HTERT RPE-1 (cell line): ENCODE measurements around the gene IGFL3.
"Not testable (repeated sequence)": the region's sequence is repeated elsewhere in the genome, so short reads cannot be mapped to it uniquely, and the experiment has no call there.

Experiments used
- in situ Hi-C: fragments of 300-500 bp; cut with MboI; formaldehyde crosslinking; loops from 4 replicates; pipeline ENCODE4 v1.14.3; 2020; ENCODE audit warnings: low sequenced_read_pairs

The IGFL3 gene

GRCh38 chr19:46126086-46126580 lies 1.6 kb upstream of the IGFL3 start:
- in situ Hi-C loops, result no loop called here

- in situ Hi-C loops, result no loop called here
These were observed 959 bp upstream of the IGFL3 start for GRCh38 chr19:46125447-46125846.

- in situ Hi-C loops, result no loop called here
These were observed 6.4 kb downstream of the IGFL3 start for GRCh38 chr19:46118136-46118535.

GRCh38 chr19:46116121-46116520 lies 8.4 kb downstream of the IGFL3 start:
- in situ Hi-C loops, result no loop called here

- in situ Hi-C loops, result no loop called here
These were observed 8.9 kb downstream of the IGFL3 start for GRCh38 chr19:46115396-46116106.

GRCh38 chr19:46113726-46114125 lies 10.8 kb downstream of the IGFL3 start:
- in situ Hi-C loops, result no loop called here

- in situ Hi-C loops, result no loop called here
These were observed 12.0 kb downstream of the IGFL3 start for GRCh38 chr19:46112527-46112926.

- in situ Hi-C loops, result no loop called here
These were observed 13.1 kb downstream of the IGFL3 start for GRCh38 chr19:46111376-46111775.

GRCh38 chr19:46109876-46110275 lies 14.6 kb downstream of the IGFL3 start:
- in situ Hi-C loops, result no loop called here

- in situ Hi-C loops, result no loop called here
These were observed 17.1 kb downstream of the IGFL3 start for GRCh38 chr19:46107371-46107770.

GRCh38 chr19:46102333-46102732 lies 22.2 kb downstream of the IGFL3 start:
- in situ Hi-C loops, result not testable (repeated sequence)

- in situ Hi-C loops, result no loop called here
These were observed 23.2 kb downstream of the IGFL3 start for GRCh38 chr19:46101293-46101692.

- in situ Hi-C loops, result no loop called here
These were observed 24.1 kb downstream of the IGFL3 start for GRCh38 chr19:46100344-46100743.

GRCh38 chr19:46090444-46090843 lies 34.0 kb downstream of the IGFL3 start:
- in situ Hi-C loops, result no loop called here

- in situ Hi-C loops, result no loop called here
These were observed 35.1 kb downstream of the IGFL3 start for GRCh38 chr19:46089432-46089831.

GRCh38 chr19:46088101-46088500 lies 36.4 kb downstream of the IGFL3 start:
- in situ Hi-C loops, result no loop called here

- in situ Hi-C loops, result no loop called here
These were observed 38.6 kb downstream of the IGFL3 start for GRCh38 chr19:46085888-46086287.

GRCh38 chr19:46082728-46083050 lies 41.8 kb downstream of the IGFL3 start:
- in situ Hi-C loops, result no loop called here

GRCh38 chr19:46081928-46082727 lies 42.4 kb downstream of the IGFL3 start:
- in situ Hi-C loops, result no loop called here

GRCh38 chr19:46080561-46080960 lies 43.9 kb downstream of the IGFL3 start:
- in situ Hi-C loops, result no loop called here

GRCh38 chr19:46079576-46079975 lies 44.9 kb downstream of the IGFL3 start:
- in situ Hi-C loops, result no loop called here
